GM03348 (cell line): ENCODE results near the gene IMMP2L.

Experiments used
- DNase-seq: peaks from one replicate; pipeline ENCODE4 v3.0.0; 2012; ENCODE audit warnings: low spot score

The IMMP2L gene

GRCh38 chr7:110626414-110626813, 935.9 kb downstream of the IMMP2L start:
- no peak for DNase-seq

- DNase-seq = no peak
These were observed 937.0 kb downstream of the IMMP2L start for GRCh38 chr7:110625294-110625693.

GRCh38 chr7:110623436-110623835, 938.9 kb downstream of the IMMP2L start:
- DNase-seq = no peak

GRCh38 chr7:110621289-110621688, 941.0 kb downstream of the IMMP2L start:
- no peak for DNase-seq

GRCh38 chr7:110620110-110620735, 942.1 kb downstream of the IMMP2L start:
- DNase-seq = no peak
